Panc1 (cell line): ENCODE results near the gene NAT16. TPM values are rescaled to one million over a fixed set of nuclear protein-coding genes. Genes with fewer than 3 reads are reported as not detected.

ENCODE experiments used
- ATAC-seq: fragments of 200-7000 bp; cut with Tn5 transposase; 2 replicates; pipeline ENCODE4 v1.9.1; 2020; ENCODE audit warnings: mild to moderate bottlenecking, moderate library complexity
- BruUV-seq: library from RNA; stranded (reverse); fragments of 400-500 nt; replicated peaks from 2 replicates; lab custom pipeline; 2021; lab: Mats Ljungman, UMichigan
- CTCF ChIA-PET: fragments of 300-600 bp; sonication (Branson Sonifier 250); formaldehyde crosslinking; loops from one replicate; lab custom pipeline; 2022; ENCODE audit warnings: antibody characterized with exemption; lab: Charles Lee
- POLR2A ChIA-PET: fragments of 300-600 bp; sonication (Branson Sonifier 250); formaldehyde crosslinking; loops from one replicate; lab custom pipeline; 2022; ENCODE audit warnings: antibody characterized with exemption; lab: Charles Lee
- DNase-seq: peaks from one replicate; pipeline ENCODE4 v3.0.0-alpha.2; 2010; ENCODE audit warnings: low read depth, low spot score
- H3K27ac ChIP-seq: 2 replicates; pipeline ENCODE4 v1.5.1; 2011; ENCODE audit warnings: mild to moderate bottlenecking, low read length, inconsistent platforms
- H3K27me3 ChIP-seq: fragments of 200-500 bp; sonication (Bioruptor generic); 2 replicates; pipeline ENCODE4 v1.6.0; 2014; ENCODE audit warnings: low read length, inconsistent platforms; ENCODE audit not compliant: control insufficient read depth, insufficient read depth
- H3K36me3 ChIP-seq: fragments of 200-500 bp; sonication (Bioruptor generic); 2 replicates; pipeline ENCODE4 v1.5.1; 2014; ENCODE audit warnings: inconsistent platforms, mild to moderate bottlenecking, low read length, moderate library complexity; ENCODE audit not compliant: control insufficient read depth, insufficient read depth
- H3K4me1 ChIP-seq: 2 replicates; pipeline ENCODE4 v1.5.1; 2011; ENCODE audit warnings: inconsistent platforms, mild to moderate bottlenecking, low read length, moderate library complexity; ENCODE audit not compliant: control insufficient read depth, insufficient read depth
- H3K4me3 ChIP-seq, 2 experiments: 2 replicates each; pipeline ENCODE4 v1.5.1; 2011 to 2012; ENCODE audit warnings: low read depth in 2 of 2, low read length in 2 of 2, mild to moderate bottlenecking in 2 of 2, inconsistent platforms in 1 of 2, moderate library complexity in 1 of 2
- H3K9me3 ChIP-seq: fragments of 200-500 bp; sonication (Bioruptor generic); 2 replicates; pipeline ENCODE4 v1.5.1; 2014; ENCODE audit warnings: low read depth, mild to moderate bottlenecking, inconsistent platforms, low read length, moderate library complexity; ENCODE audit not compliant: control insufficient read depth, insufficient read depth
- POLR2AphosphoS5 ChIP-seq: IDR thresholded peaks from 2 replicates; pipeline ENCODE4 v1.6.1; 2012; ENCODE audit warnings: mild to moderate bottlenecking, low read depth, low read length, moderate library complexity
- SIN3A ChIP-seq: IDR thresholded peaks from 2 replicates; pipeline ENCODE4 v1.6.1; 2012; ENCODE audit warnings: low read depth, mild to moderate bottlenecking, low read length, moderate library complexity, borderline replicate concordance; ENCODE audit not compliant: insufficient read depth
- TCF7L2 ChIP-seq: IDR thresholded peaks from 2 replicates; pipeline ENCODE4 v1.6.1; 2011; ENCODE audit warnings: mild to moderate bottlenecking, low read depth, low read length, inconsistent platforms
- in situ Hi-C: cut with HindIII; loops from 2 replicates; pipeline ENCODE4 v1.10.0; 2016; ENCODE audit warnings: low sequenced_read_pairs, low pct_unique_long_range_greater_than_20kb
- intact Hi-C: fragments of 100-400 bp; cut with micrococcal nuclease; formaldehyde crosslinking; loops from one replicate; pipeline ENCODE4 v1.10.0; 2022; ENCODE audit not compliant: unreplicated experiment
- total RNA-seq: library from RNA; stranded (reverse); gene quantifications from one replicate; pipeline ENCODE4 v1.2.1, GENCODE V29; 2021; ENCODE audit not compliant: unreplicated experiment
- TF ChIP-seq, protein P1 (sequence below), 2 experiments: IDR thresholded peaks; 2 replicates each; pipeline ENCODE4 v1.6.1; 2011 to 2012; ENCODE audit warnings: low read depth in 2 of 2, control low read depth in 1 of 2, low read length in 1 of 2, mild to moderate bottlenecking in 1 of 2, moderate library complexity in 1 of 2; ENCODE audit not compliant: insufficient read depth in 1 of 2
- TF ChIP-seq, protein P2 (sequence below): fragments of 450-650 bp; IDR thresholded peaks from 2 replicates; pipeline ENCODE4 v1.5.1; 2017; ENCODE audit warnings: mild to moderate bottlenecking

The NAT16 gene
- total RNA-seq, 1 experiment from 2014 or later: 0.15 TPM

DNA sequence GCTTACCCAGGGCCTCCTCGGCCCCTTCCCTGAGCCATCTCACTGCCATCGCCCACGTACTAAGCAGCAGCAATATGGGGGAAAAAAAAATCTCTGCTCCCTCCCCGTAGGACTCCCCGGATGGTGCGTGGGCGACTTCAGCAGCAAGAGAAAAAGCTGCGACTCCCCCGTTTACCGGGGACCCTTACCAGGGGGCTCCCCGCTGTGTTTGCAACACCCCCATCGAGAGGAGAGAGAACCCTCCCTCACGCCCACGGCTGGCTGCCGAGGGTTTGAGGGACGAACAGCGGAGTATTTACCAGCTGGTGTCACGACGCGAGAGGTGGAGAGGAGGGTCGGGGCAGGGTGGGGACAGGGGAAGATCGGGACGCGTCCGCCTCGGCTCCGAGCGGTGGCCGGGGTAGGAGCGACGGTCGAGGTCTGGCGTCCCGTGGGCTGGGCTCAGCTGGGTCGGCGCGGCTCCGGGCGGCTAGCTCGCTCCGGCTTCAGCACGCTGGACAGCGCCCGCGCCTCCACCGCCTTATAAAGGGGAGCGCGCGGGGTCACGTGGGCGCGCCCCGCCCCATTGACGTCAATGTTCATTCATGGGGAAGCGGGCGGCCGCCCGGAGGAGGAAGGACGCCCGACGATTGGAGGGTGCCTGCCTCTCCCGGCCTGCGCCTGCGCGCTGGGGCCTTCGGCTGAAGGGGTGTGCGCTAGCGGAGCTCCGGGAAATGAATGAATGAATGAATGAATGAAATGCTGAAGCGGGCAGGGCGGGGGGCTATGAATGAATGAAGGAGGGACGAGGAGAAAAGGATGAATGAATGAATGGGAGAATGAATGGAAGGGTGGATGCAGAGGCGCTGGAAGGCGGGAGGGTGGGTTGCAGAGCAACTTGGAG is 14.8 kb downstream of the NAT16 start, which contains the start of gene VGF:
VGF (minus strand) TSS at position 495 of the 883 bp plus-strand sequence. CDS start 726 bp downstream, outside the sequence.
- H3K4me3 ChIP-seq: peak within 1 kb of the TSS; percentile 59 to 72
- intact Hi-C loops: no loop called here

DNA sequence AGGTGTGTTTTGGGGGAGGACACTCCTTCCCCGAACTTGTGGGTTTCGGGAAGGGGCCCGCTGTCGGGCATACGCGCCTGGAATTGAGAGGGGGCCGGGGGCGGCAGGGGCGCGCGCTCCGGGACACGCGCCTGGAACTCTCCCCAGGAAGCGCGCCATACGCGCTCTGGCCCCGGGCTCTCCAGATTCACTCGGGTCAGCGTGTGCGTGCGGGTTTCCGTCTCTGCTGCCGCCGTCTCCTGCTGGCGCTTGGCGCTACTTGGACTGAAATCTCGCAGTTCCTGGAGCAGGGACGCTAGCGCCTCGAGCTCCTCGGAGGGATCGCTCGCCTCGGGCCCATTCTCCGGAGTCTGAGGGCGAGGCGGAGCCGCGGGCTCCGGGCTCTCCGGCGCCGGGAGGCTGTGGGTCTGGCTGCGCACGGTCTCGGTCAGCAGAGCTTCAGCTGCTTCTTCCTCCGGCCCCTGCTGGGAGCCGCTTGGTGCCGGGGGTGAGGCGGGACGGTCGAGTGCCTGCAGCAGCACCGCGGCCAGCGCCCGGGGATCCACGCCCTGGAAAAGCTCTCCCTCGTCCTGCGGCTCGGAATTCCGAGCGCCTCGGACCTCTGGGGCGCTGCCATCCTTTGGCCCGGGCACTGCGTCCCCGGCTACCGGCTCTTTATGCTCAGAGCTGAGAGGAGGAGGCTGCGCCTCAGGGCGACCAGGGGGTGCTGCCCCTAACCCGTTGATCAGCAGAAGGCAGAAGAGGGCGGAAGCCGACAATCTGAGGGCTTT is 15.8 kb downstream of the NAT16 start:
- Histone ChIP-seq H3K9me3 (no peaks in the 10 kb centered on the region), H3K27ac (peak overlapping the region; percentile 7; the same call in 1 of the 2 replicates), H3K4me3 (peak overlapping the region; percentile 59 to 72), H3K27me3 (no peaks in the 10 kb centered on the region), H3K4me1 (peaks cover 48% of the 10 kb centered on the region), H3K36me3 (no peaks in the 10 kb centered on the region; the same call in 1 of the 2 replicates)
- ChIA-PET CTCF (interaction anchor here (0.5 kb wide), 1 partner anchor 16 kb away, joined by 5 read pairs; no protein-coding TSS in a partner anchor), POLR2A (no interaction called here)
- no TSS peak for BruUV-seq
- DNase-seq (no peak), ATAC-seq (peak; percentile 13)
- intact Hi-C loops: no loop called here
- TF ChIP-seq SIN3A: 0 out of 2 replicates have a peak, but pooled peaks have one; percentile 67
- no peak for TF ChIP-seq POLR2AphosphoS5
- TF ChIP-seq, protein P1, sequence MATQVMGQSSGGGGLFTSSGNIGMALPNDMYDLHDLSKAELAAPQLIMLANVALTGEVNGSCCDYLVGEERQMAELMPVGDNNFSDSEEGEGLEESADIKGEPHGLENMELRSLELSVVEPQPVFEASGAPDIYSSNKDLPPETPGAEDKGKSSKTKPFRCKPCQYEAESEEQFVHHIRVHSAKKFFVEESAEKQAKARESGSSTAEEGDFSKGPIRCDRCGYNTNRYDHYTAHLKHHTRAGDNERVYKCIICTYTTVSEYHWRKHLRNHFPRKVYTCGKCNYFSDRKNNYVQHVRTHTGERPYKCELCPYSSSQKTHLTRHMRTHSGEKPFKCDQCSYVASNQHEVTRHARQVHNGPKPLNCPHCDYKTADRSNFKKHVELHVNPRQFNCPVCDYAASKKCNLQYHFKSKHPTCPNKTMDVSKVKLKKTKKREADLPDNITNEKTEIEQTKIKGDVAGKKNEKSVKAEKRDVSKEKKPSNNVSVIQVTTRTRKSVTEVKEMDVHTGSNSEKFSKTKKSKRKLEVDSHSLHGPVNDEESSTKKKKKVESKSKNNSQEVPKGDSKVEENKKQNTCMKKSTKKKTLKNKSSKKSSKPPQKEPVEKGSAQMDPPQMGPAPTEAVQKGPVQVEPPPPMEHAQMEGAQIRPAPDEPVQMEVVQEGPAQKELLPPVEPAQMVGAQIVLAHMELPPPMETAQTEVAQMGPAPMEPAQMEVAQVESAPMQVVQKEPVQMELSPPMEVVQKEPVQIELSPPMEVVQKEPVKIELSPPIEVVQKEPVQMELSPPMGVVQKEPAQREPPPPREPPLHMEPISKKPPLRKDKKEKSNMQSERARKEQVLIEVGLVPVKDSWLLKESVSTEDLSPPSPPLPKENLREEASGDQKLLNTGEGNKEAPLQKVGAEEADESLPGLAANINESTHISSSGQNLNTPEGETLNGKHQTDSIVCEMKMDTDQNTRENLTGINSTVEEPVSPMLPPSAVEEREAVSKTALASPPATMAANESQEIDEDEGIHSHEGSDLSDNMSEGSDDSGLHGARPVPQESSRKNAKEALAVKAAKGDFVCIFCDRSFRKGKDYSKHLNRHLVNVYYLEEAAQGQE (IDR thresholded peaks at IDR 0.05; ENCODE audit: insufficient read depth in 1 of 2, low read depth in 2 of 2, low read length in 1 of 2): peak; percentile 97
- in situ Hi-C loops: no loop called here

More for the DNA sequence above, 14.8 kb downstream of the NAT16 start, which contains the start of gene VGF:
- Histone ChIP-seq H3K4me1 (peaks cover 51% of the 10 kb centered on the region), H3K27me3 (peaks cover 3% of the 10 kb centered on the region), H3K9me3 (no peaks in the 10 kb centered on the region), H3K36me3 (no peaks in the 10 kb centered on the region; the same call in 1 of the 2 replicates), H3K27ac (no peak within 1 kb of the TSS)
- ATAC-seq (peak; percentile 73), DNase-seq (peak; percentile 89)
- TF ChIP-seq, protein P2, sequence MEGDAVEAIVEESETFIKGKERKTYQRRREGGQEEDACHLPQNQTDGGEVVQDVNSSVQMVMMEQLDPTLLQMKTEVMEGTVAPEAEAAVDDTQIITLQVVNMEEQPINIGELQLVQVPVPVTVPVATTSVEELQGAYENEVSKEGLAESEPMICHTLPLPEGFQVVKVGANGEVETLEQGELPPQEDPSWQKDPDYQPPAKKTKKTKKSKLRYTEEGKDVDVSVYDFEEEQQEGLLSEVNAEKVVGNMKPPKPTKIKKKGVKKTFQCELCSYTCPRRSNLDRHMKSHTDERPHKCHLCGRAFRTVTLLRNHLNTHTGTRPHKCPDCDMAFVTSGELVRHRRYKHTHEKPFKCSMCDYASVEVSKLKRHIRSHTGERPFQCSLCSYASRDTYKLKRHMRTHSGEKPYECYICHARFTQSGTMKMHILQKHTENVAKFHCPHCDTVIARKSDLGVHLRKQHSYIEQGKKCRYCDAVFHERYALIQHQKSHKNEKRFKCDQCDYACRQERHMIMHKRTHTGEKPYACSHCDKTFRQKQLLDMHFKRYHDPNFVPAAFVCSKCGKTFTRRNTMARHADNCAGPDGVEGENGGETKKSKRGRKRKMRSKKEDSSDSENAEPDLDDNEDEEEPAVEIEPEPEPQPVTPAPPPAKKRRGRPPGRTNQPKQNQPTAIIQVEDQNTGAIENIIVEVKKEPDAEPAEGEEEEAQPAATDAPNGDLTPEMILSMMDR: no peak
- TF ChIP-seq, protein P1 (IDR thresholded peaks at IDR 0.05; ENCODE audit: insufficient read depth in 1 of 2, low read depth in 2 of 2, low read length in 1 of 2): peak; percentile 99 to 100
- TF ChIP-seq TCF7L2 (peak; percentile 38; the same call in 1 of the 2 replicates), POLR2AphosphoS5 (peak; percentile 53; the same call in 1 of the 2 replicates), SIN3A (peak; percentile 97; the same call in 1 of the 2 replicates)
- in situ Hi-C loops: no loop called here
- BruUV-seq: no TSS peak
- ChIA-PET POLR2A (interaction anchor here (0.5 to 0.6 kb wide), 7 partner anchors 9 to 290 kb away, joined by 3 to 7 read pairs (median 4); partner anchors contain the start of gene SRRT), CTCF (interaction anchor here (0.5 to 0.7 kb wide), 3 partner anchors 17 to 117 kb away, joined by 3 to 11 read pairs (median 5); no protein-coding TSS in a partner anchor)
